Activated CD4-positive, alpha-beta T cell treated with anti-CD3 and anti-CD28 coated beads for 24 hours (primary cell): Measurements from ENCODE around the gene NBPF1.
"Not testable (repeated sequence)": the region's sequence is repeated elsewhere in the genome, so short reads cannot be mapped to it uniquely, and the experiment has no call there.

Experiments used
- DNase-seq, 2 donors: peaks; one replicate each; pipeline ENCODE4 v3.0.0-alpha.2; 2020; ENCODE audit warnings: low read depth in 2 of 2

Gene NBPF1

DNA sequence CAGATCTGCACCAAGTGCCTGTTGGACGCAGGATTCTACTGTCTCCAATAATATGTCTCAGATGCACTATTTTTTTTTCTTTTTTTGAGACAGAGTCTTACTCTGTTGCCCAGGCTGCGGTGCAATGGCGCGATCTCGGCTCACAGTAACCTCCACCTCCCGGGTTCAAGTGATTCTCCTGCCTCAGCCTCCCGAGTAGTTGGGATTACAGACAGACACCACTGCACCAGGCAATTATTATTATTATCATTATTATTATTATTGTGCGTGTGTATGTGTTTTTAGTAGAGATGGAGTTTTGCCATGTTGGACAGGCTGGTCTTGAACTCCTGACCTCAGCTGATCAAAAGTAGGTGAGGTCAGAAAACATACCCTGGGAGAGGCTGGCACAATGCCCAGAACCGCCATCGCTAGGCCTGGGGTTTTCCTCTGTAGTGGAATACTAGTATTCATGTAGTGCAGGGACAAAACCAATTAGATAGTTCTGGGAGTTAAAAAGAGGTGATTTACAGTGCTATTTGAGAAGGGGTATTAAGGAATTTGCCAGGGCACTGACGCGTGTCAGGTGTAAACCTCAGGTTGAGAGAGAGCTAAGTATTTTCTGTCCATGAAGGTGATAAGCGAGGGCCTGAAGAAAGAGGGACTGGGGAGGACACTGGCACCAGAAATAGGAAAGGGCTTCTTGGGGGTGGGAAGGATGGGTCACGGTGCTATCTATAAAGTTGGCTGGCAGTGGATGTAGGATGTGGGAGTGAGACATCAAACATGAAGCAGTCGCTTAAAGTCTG lies 100.5 kb downstream of the NBPF1 start:
- DNase-seq: not testable (repeated sequence)
